Tibial artery (tissue), 4 donors: Measurements from ENCODE around the gene DGKI.

ENCODE experiments used
- DNase-seq, 2 donors: peaks; one replicate each; pipeline ENCODE4 v3.0.0-alpha.2; 2019
- H3K27ac ChIP-seq, 2 donors: fragments of 200-600 bp; sonication (generic) in 1 of 2; 1 replicate in 1 of 2; 2 replicates in 1 of 2; pipeline ENCODE4 v1.5.1; 2018 to 2019; ENCODE audit warnings: mild to moderate bottlenecking in 1 of 2
- H3K27me3 ChIP-seq, 2 donors: fragments of 200-600 bp; sonication (generic) in 1 of 2; one replicate each; pipeline versions ENCODE4 v1.5.1 to v1.6.0; 2016 to 2019
- H3K36me3 ChIP-seq, 3 donors: fragments of 200-600 bp; sonication (generic) in 2 of 3; one replicate each; pipeline ENCODE4 v1.5.1; 2016 to 2019; ENCODE audit warnings: mild to moderate bottlenecking in 2 of 3
- H3K4me1 ChIP-seq, 4 donors: fragments of 200-600 bp; sonication (generic) in 2 of 4; 1 replicate in 3 of 4; 2 replicates in 1 of 4; pipeline ENCODE4 v1.5.1; 2016 to 2019
- H3K4me3 ChIP-seq, 2 donors: fragments of 200-600 bp; sonication (generic) in 1 of 2; 1 replicate in 1 of 2; 2 replicates in 1 of 2; pipeline ENCODE4 v1.5.1; 2018 to 2019; ENCODE audit warnings: mild to moderate bottlenecking in 2 of 2
- H3K9me3 ChIP-seq, 3 donors: fragments of 200-600 bp; sonication (generic) in 1 of 3; one replicate each; pipeline ENCODE4 v1.5.1; 2016 to 2019
- intact Hi-C: fragments of 100-400 bp; cut with DNase I; formaldehyde crosslinking; loops from one replicate; pipeline ENCODE4 v1.15.0; 2023; ENCODE audit warnings: low total_unique reads
- TF ChIP-seq, protein P1 (sequence below), 2 experiments: fragments of 200-600 bp in 1 of 2; fragments of 450-650 bp in 1 of 2; IDR thresholded peaks; one replicate each; pipeline ENCODE4 v1.5.1; 2017 to 2019; ENCODE audit warnings: antibody characterized with exemption in 2 of 2, mild to moderate bottlenecking in 1 of 2, moderate library complexity in 1 of 2

The DGKI gene

DNA sequence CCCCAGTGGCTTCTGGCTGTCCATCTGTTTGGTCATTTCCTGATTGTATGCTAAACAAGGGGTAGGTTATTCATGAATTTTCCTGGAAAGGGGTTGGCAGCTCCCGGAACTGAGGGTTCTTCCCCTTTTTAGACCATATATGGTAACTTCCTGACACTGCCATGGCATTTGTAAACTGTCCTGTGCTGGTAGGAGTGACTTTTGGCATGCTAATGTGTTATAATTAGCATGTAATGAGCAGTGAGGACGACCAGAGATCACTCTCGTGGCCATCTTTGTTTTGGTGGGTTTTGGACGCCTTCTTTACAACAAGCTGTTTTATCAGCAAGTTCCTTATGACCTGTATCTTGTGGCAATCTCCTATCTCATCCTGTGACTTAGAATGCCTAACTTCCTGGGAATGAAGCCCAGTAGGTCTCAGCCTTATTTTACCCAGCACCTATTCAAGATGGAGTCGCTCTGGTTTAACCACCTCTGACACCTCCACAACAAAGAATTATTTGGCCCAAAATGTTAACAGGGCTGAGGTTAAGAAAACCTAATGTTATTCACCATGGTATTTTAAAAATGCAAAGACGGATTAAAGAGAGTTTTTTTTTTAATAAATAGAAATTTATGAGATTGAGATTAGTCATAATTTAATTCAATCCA, 500.9 kb downstream of the DGKI start:
- Histone ChIP-seq H3K27ac (no peak overlapping the region), H3K27me3 (no peaks in the 10 kb centered on the region), H3K4me3 (no peak overlapping the region), H3K9me3 (no peaks in the 10 kb centered on the region), H3K36me3 (no peaks in the 10 kb centered on the region), H3K4me1 (peaks cover 0 to 14% (median 3%) of the 10 kb centered on the region in 4 donors)
- TF ChIP-seq, protein P1, sequence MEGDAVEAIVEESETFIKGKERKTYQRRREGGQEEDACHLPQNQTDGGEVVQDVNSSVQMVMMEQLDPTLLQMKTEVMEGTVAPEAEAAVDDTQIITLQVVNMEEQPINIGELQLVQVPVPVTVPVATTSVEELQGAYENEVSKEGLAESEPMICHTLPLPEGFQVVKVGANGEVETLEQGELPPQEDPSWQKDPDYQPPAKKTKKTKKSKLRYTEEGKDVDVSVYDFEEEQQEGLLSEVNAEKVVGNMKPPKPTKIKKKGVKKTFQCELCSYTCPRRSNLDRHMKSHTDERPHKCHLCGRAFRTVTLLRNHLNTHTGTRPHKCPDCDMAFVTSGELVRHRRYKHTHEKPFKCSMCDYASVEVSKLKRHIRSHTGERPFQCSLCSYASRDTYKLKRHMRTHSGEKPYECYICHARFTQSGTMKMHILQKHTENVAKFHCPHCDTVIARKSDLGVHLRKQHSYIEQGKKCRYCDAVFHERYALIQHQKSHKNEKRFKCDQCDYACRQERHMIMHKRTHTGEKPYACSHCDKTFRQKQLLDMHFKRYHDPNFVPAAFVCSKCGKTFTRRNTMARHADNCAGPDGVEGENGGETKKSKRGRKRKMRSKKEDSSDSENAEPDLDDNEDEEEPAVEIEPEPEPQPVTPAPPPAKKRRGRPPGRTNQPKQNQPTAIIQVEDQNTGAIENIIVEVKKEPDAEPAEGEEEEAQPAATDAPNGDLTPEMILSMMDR (IDR thresholded peaks at IDR 0.05) = no peak
- intact Hi-C loops = no loop called here
- DNase-seq = no peak

DNA sequence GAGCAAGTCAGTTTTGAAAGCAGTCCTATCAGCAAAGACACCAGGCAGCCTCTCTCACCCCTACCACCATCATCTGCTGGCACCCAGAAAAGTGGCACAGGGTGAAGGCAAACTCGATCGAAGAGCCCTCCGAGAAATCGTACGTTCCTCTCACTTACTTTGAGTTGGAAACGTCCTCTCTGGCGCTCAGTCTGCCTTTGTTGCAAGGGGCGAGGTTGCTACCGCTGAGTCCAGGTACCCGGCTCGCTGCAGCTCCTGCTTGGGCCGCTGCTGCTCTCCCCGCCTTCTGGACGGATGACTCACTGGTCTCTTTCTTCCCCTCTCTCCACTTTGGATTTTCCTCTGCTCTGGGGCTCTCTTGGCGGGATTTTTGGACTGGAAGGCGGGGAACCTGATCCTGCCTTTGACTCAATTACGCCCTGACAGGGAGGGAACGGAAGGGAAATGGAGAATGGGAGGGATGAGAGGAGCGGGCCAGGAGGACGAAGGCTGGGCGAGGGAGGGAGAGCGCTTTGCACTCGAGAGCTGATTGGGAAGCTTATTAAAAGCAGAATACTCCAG, 503.4 kb downstream of the DGKI start, which contains the start of gene PTN:
PTN (minus strand) TSS at position 453 of the 561 bp plus-strand sequence. CDS start 88,760 bp downstream, outside the sequence.
- H3K4me1 ChIP-seq = peaks cover 0 to 14% (median 3%) of the 10 kb centered on the region in 4 donors
- H3K4me3 ChIP-seq = peak within 1 kb of the TSS; percentile 11 to 34
- no peaks in the 10 kb centered on the region for H3K9me3 ChIP-seq
- no peaks in the 10 kb centered on the region for H3K36me3 ChIP-seq
- no peak within 1 kb of the TSS for H3K27ac ChIP-seq
- H3K27me3 ChIP-seq = no peaks in the 10 kb centered on the region
- intact Hi-C loops = no loop called here
- peak in 1 of 2 donors; percentile 31 for DNase-seq
- TF ChIP-seq, protein P1 (IDR thresholded peaks at IDR 0.05) = no peak

DNA sequence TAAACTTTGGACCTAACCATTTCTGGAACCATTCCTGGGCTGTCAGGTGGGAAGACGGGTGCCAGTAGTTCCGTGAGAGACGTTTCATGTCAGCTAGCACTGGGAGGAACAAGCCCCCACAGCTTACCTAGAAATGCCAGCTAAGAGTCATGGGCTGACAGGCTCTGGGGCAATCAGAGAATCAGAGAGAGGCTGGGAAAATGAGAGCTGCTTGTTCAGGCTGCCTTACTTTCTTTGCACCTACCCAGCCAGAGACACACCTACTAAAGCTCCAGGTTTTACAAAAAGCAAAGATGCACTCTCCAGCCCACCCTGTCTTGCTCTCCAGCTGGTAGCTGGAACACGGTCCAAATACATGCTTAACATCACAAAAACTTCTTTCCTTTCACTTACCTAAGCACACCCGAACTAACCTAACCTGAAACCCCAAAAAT, 503.9 kb downstream of the DGKI start:
- no peaks in the 10 kb centered on the region for H3K27me3 ChIP-seq
- no peaks in the 10 kb centered on the region for H3K36me3 ChIP-seq
- H3K9me3 ChIP-seq = no peaks in the 10 kb centered on the region
- H3K4me3 ChIP-seq = peak overlapping the region; percentile 11 to 34
- intact Hi-C loops = no loop called here
- TF ChIP-seq, protein P1 (IDR thresholded peaks at IDR 0.05) = no peak
- H3K4me1 ChIP-seq = peaks cover 0 to 14% (median 3%) of the 10 kb centered on the region in 4 donors
- no peak overlapping the region for H3K27ac ChIP-seq
- DNase-seq = no peak

DNA sequence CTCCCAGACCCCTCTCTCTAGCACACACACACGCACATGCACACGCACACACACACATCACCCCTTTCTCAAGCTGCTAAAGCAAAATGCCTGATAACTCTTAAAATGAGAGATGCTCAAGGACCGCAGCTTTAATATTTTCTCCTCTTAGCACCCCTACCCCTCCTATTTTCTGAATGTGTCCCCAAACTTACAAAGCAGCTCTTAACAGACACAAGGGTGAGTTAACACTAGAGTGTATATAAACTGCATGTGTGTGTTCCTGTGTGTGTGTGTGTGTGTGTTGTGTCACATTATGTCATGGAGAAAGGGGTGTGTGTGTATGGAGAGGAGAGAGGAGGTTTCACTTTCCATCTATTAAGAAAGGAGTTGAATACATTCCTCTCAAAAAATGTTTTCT, 504.5 kb downstream of the DGKI start:
- intact Hi-C loops = no loop called here
- no peak overlapping the region for H3K4me3 ChIP-seq
- H3K36me3 ChIP-seq = no peaks in the 10 kb centered on the region
- H3K9me3 ChIP-seq = no peaks in the 10 kb centered on the region
- DNase-seq = no peak
- TF ChIP-seq, protein P1 (IDR thresholded peaks at IDR 0.05) = no peak
- H3K27me3 ChIP-seq = no peaks in the 10 kb centered on the region
- H3K4me1 ChIP-seq = peaks cover 0 to 14% (median 3%) of the 10 kb centered on the region in 4 donors
- H3K27ac ChIP-seq = no peak overlapping the region

DNA sequence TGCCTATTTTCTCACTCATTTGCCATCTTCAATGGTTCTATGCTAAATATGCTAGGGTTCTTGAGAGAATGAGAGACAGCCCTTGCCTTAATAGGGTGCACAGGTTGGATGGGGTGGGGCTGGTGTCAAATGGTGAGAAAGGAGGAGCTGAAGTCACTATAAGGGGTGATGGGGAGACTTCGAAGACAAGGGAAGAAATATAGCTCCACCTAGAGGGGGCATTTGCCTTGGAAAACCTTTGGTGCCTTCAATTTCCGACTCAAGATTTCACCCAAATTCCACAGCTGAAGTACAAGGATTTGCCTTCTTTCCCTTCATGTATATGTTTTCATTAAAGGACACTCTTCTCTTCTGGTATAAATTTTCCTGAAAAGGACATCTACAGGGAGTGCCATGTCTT, 508.9 kb downstream of the DGKI start:
- TF ChIP-seq, protein P1 (IDR thresholded peaks at IDR 0.05) = no peak
- no peak for DNase-seq
- no peaks in the 10 kb centered on the region for H3K36me3 ChIP-seq
- H3K9me3 ChIP-seq = no peaks in the 10 kb centered on the region
- intact Hi-C loops = no loop called here
- H3K4me1 ChIP-seq = peaks cover 0 to 3% (median 1%) of the 10 kb centered on the region in 4 donors
- no peaks in the 10 kb centered on the region for H3K27me3 ChIP-seq
- H3K27ac ChIP-seq = no peak overlapping the region
- H3K4me3 ChIP-seq = no peak overlapping the region
